Stimulated activated CD4-positive, alpha-beta T cell treated with anti-CD3 and anti-CD28 coated beads, Interleukin-2, amount 100 ng/mL, for 4 hours (primary cell): Measurements from ENCODE around the gene ABI3.

Source experiments
- DNase-seq: peaks from one replicate; pipeline ENCODE4 v3.0.0-alpha.2; 2020; ENCODE audit warnings: low read depth

ABI3 gene

DNA sequence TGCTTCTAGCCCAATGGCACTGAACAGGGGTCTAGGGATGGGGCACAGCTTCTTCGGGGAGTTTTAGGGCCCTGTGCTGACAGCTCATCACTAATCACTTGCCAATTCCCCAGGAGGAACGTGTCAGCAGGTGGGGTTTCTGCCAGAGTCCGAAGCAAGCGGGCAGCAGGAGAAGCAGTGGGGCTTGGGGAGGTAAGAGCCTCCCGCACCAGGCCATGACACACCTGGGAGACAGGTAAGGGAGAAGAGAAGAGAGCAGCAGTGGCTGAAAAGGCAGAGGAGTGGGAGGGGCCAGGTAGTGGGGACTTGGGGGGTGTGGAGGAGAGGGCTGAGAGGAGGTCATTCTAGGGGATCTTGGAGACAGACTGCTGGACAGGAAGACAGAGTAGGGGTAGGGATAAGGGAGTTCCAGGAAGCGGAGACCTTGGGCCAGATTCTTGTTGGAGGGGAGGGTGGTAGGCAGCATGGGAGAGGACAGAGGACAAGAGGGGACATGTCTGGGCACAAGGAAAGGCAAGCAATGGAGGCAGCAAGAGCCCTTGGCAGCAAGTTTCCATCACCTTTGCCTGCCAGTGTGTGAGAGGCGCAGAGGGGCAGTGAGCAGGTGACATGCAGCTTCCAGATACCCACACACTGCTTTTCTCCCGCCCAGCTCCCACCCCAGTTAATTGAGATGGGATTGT is 15.2 kb downstream of the ABI3 start:
- no peak for DNase-seq

DNA sequence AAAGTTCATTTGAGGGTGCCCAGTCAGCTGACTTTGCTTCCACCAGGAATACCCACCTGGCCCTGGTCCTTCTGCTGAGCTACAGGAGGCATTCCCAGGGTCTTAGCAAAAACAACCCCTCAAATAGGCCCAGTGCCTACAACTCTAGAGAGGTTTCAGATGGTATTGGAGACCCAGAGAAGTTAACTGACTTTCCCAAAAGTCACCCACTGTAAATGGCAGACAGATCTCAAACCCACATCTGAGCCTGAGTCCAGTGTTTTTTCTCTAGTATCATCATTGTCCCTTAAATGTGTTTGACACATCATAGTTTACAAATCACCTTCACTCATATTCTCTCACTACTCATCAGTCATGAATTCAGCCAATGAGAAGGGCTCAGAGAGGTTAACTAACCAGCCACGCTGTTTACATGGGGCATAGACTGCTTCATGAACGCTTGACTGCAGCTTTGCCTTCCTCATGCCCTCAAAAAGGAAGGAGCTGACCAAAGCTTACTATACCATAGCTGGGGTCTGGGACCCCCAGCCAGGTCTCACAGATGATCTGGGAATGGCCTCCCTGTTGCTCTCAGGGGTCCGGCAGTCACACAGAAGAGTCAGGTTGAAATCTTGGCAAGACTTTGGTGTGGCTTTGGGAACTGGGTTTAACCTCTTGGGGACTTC is 16.4 kb downstream of the ABI3 start:
- DNase-seq: no peak

DNA sequence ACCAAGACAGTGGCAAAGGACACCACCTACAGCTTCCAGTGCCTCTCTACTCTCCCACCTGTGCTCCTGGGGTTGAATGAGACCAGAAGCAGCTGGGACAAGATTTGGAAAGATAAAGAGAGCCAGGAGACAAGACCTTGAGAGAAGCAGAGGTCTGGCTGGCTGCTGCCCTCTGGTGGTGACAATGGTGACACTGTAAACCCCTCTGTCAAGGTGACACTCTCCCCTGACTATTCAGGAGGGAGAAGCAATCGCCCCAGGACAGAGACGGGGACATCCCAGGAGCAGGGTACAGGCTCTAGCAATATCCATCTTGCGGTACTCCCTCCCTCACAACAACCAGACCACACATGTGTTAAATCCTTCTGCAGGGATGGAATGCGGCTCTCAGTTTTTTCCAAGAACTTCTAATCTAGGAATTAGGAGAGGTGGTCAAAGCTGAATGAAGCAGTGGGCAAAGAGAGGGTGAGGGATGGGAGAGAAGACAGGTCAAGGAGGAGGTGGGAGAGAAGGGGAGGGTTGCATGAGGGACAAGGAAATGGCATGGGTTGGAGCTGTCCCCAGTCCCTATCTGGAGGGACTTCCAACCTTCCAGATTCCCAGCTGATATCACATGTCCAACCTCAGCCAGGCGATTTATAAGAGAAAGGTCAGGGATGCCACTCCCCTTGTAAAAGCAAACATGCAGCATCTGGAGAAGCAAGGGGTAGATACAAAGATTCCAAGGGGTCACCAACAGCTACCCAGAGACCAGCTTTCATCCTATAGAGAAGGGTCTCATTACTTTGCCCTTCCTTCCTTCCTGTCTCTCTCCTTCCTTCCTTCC is 17.1 kb downstream of the ABI3 start:
- DNase-seq: peak; percentile 71

DNA sequence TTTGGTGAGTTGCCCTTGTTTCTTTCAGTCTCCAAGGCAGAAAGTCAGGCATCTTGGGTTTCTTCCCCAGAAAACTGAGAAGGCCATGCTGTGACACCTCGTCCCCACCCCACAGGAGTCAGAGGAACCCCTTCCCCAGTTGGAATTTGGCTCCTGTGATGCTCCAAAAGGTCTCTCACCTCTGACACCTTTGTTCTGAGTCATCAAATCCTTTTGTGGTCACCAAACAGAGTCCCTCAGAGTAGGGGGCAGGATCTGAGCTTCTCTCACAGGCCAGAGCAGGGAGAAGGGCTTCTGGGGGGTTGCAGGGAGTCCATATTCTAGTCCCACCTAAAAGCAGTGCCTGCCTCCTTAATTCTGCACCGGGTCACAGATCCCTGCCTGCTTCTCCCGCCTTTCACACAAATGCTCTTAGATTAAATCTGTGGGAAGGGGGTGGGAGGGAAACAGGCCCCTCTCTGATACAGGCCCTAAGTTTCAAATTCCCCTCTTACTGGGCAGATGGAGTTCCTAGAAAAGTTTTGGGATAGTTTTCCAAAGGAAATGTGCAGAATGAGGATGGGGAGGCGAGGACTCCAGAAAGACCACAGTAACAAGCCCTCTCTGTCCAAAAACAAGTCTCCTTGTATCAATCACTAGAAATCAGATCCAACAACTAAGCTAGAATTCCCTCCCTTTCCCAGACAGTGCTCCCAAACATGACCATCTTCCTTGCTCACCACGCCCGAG is 18.7 kb downstream of the ABI3 start:
- DNase-seq: no peak

DNA sequence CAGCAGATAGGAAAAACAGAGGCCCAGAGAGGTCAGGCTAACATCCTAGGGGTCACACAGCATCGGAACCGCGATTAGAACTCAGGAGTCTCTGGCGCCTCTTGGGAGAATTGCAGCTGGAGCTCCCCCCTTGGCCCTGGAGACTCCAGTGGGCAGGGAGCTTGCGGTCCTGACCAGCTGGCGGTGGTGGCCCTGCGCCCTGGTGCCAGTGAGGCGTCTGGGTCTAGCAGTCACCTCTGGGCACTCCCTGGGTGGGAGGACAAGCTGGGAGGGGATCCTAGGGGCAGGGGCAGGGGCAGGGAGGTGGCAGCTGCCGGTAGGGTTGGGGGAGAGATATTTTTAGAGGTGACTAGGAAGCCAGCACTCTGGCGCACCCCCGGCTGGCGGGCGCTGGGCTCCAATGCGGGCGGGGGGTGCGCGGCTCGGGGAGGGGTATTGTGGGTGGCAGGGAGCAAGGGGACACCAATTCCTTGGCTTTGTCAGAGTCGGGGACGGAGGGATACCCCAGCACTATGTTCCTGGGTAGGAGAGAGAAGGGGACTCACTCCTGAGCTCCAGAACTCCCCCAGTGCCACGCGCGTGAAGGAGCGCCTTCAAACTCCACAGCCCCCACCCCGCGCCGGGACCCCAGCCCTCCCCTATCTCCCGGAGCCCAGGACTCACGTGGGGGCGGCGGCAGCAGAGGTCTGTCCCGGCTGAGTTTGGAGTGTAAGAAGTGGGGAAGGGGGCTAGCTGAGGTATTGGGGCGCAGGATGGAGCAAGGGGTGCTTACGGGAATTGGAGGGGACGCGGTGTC is 19.5 kb downstream of the ABI3 start:
- no peak for DNase-seq

DNA sequence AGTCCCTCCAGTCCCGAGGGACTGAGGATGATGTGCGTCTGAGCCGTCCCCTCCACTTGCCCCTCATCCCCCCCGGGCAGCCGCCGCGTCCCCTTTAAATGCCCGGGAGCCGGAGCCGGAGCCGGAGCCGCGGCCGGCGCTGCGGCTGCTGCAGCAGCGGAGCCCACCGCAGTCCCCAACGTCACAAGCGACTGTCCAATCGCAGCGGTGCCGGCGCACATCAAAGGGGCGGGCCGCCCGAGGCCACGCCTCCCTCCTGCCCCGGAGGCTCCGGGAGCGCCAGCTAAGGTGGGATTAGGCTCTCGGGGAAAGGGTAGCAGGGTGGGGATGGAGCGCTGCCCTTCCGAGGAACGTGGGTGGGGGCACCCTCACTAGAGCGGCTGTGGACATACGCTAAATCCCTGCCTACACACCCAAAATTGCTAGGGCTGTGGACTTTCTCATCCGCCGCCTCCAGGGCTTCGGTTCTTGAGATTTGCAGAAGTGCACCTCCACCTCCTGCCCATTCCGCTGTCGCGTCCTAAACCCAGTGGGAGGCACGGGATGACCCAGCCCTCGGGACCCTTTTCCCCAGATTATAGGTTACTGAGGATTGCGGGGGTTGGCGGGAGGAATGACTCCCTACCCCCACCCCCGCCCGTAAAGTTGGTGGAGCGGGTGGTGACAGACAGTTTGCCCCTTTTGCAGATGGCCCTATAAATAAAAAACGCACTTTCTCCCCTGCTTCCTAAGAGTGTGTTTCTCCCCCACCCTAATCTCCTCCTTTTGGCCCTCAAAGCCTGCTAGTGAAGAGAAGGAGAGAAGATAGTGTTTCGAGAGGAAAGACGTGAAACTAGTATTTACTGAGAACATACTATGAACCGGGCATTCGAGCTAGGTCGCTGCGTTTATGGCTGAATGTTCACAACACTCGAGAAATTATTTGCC is 20.4 kb downstream of the ABI3 start, which contains the start of gene PHOSPHO1:
TSS of gene PHOSPHO1 (minus strand) at position 152 of the 927 bp plus-strand sequence. CDS start 4,096 bp downstream, outside the sequence.
- peak; percentile 79 for DNase-seq

DNA sequence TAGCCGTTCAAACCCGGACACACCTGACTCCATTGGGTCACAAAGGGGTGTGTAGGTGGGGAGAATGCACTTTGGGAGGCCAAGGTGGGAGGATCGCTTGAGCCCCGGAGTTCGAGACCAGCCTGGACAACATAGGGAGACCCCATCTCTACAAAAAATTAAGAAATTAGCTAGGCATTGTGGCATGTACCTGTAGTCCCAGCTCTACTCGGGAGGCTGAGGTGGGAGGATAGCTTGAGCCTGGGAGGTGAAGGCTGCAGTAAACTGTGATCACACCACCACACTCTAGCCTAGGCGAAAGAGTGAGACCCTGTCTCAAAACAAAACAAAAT is 21.0 kb downstream of the ABI3 start:
- DNase-seq: no peak

DNA sequence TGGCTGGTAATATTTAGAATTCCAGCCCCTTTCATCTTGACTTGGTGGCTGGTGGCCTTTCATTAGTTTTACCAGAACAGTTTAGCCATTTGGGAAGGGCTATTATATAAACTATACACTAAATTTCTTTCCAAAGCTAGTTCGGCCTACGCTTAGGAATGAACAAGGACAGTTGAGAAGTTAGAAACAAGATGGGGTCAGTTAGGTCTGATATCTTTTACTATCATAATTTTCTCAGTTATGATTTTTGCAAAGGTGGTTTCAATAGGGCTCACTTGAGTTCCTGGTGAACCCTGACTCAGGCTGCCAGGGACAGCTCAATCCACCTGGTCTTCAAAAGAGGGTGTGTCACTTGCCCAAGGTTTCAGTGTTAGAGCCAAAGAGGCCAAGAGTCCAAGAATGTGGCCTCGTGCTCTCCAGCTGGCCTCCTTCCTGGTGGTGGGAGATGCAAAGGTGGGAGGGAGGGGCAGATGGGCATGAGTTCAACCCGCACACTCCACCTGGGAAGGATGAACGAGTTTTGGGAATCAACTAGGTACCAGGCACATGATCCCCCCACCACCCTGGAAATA is 24.1 kb downstream of the ABI3 start:
- no peak for DNase-seq

DNA sequence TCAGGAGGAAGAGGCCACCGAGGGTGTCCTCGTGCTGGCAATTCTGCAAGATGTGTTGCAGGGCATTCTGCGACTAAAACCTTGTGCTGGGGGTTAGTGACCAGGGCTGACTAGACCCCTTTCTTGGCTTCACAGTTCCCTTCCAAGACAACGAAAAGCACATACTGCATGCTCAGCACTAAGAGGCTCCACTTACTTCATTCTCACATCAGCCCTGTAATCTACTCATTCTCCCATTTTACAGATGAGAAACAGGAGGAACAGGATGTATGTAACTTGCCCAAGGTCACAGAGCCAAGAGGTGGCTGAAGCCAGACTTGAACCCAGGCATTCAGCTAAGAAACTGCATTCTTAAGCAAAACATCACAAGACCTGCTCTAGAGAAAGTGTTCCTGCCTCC is 25.4 kb downstream of the ABI3 start:
- DNase-seq: no peak

DNA sequence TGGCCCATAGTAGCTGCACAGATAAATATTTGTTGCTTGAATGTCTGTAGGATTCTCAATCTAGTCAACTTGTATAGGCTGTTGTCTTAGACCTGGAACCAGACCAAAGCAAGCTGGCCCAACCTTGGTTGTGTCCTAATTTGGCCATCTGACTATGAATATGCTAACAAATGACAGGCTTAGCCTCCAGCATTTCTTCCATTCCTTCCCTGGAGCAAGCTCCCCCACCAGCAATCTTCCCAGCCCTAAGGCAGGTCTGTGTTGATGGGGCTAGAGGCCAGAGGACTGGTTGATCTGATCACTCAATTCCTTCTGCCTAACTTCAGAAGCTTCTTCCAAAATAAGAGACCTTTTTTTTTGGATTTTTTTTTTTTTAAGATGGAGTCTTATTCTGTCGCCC is 29.5 kb downstream of the ABI3 start:
- DNase-seq: no peak

DNA sequence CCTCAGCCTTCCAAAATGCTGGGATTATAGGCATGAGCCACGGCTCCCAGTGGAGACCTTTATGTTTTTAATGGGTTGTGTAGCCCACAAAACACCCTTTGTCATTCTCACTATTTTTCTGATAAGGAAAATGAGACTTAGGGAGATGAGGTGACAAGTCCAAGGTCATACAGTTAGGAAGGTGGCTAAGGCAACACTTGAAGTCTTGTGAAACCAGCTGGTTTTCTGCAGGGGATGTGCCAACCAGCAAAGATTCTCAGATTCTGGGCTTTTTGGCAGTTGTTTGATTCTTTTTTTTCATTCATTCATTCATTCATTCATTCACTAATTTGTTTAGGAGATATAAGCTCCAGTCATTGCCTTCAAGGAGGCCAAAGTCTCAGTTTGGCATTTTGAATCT is 30.1 kb downstream of the ABI3 start:
- DNase-seq: no peak

DNA sequence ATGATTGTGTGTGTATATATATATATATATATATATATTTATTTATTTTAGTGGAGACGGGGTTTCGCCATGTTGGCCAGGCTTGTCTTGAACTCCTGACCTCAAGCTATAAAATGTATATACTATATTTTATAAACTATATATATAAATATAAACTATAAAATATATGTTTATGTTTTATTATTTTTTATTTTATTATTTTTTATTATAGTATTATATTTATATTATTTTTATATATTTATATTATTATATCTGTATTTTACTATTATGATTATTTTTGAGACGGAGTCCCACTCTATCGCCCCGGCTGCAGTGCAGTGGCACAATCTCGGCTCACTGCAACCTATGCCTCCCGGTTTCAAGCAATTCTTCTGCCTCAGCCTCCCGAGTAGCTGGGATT is 30.5 kb downstream of the ABI3 start:
- no peak for DNase-seq

DNA sequence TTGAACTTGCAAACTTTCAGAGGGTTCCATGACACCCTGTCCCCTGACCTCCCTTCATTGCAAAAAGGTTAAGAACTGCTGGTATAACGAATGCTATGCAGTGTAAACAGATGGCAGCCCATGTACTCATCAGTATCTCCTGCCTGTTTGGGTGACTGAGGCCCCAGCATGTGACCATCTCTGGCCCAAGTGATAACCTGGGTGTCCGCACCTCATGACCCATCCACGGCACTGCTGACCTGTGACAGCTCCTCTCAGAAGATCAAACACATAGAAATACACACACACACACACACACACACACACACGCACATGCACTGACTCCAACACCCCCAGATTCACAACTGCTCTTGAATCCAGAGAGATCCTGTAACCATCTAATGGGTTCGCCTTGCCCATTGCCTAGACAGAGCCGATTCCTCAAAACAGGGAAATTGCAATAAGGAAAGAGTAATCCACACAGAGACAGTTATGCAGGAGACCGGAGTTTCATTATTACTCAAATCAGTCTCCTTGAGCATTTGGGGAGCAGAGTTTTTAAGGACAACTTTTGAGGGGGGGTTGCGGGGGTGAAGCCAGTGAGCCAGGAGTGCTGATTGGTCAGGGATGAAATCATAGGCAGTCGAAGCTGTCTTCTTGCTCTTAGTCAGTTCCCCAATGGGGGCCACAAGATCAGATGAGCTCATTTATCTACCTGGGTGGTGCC is 31.3 kb downstream of the ABI3 start:
- DNase-seq: no peak

DNA sequence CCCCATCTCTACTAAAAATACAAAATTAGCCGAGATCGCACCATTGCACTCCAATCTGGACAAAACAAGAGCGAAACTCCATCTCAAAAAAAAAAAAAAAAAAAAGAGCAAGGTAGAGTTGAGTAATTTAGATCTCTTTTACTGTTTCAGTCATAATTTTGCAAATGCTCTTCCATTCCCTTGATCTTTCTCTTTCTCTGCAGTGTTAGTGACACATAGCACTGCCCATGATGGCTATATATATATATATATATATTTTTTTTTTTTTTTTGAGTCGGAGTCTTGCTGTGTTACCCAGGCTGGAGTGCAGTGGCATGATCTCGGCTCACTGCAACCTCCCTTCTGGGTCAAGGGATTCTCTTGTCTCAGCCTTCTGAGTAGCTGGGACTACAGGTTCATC is 32.3 kb downstream of the ABI3 start:
- no peak for DNase-seq

DNA sequence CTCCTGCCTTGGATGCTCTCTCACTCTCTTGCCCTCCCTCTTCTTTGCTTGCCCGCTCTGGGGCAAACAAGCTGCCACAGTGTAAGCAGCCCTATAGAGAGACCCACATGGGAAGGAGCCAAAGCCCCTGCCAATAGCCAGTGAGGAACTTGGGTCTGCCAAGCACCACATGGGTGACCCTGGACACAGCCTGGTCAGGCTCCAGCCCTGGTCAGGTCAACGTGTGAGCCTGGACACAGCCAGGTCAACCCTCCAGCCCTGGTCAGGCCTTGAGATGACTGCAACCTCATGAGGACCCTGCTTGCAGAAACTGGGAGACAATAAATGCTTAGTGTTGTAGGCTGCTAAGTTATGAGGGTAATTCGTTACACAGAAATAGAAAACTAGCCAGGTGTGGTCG is 34.3 kb downstream of the ABI3 start:
- no peak for DNase-seq

DNA sequence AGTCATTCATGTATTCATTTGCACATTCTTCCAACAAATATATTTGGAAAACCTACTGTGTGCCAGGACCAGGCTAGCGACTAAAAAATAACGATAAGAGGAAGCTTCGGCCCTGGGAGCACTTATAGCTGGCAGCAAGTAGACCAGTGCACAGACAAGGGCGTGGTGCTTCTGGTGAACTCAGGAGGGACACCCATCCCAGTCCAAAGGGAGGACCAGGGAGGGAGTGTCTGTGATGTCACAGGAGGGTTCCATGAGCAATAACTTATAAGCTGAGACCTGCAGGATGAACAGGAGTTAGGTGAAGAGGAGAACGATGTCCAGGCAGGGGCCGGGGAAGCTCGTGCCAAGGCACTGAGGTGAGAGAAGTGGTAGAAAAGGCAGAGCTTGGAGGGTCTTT is 37.4 kb downstream of the ABI3 start:
- no peak for DNase-seq

DNA sequence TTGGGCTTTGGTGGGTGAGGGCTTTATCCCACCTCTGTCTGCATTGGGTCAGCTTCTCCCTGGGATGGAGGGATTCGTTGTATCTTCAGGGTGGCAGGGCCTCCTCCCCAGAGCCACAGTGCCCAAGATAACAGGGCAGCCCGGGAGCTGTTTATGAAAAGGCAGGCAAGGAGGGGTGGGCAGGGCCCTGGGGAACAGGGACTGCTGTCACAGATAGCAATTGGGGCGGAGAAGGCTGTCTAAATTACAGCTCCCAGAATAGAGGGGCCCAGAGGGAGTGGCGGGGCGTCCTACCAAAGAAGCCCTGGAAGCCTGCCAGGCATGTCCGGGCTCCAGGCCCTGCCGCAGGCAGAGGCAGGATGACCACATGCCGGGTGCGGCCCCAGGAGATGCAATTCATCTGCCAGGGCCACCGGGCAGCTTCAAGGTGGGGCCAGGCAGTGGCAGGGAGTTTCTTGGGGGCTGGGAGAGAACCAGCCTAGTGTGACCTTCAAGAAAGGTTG is 38.8 kb downstream of the ABI3 start:
- no peak for DNase-seq

DNA sequence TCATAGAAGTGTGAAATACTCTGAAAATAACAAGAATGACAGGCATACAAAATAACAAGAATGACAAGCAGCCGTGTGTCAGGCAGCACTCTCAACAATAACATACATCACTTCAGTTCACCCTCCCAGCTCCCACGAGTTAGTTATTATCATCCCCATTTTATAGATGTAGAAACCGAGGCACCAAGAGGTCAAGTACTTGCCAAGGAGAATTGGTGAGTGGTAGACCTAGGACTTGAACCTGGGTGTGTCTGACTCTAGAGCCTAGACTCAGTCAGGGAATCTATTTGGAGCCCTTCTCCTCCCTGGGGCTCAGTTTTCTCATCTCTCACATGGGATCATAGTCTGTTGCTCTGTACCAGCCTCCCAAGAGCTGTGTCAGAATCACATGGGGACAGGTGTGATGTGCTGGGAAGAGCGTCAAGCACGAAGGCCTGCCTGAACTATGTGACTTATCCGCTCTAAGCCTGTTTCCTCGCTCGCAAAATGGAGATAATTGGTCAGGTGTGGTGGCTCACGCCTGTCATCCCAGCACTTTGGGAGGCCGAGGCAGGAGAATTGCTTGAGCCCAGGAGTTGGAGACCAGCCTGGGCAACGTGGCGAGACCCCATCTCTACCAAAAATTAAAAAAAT is 39.5 kb downstream of the ABI3 start:
- DNase-seq: no peak

DNA sequence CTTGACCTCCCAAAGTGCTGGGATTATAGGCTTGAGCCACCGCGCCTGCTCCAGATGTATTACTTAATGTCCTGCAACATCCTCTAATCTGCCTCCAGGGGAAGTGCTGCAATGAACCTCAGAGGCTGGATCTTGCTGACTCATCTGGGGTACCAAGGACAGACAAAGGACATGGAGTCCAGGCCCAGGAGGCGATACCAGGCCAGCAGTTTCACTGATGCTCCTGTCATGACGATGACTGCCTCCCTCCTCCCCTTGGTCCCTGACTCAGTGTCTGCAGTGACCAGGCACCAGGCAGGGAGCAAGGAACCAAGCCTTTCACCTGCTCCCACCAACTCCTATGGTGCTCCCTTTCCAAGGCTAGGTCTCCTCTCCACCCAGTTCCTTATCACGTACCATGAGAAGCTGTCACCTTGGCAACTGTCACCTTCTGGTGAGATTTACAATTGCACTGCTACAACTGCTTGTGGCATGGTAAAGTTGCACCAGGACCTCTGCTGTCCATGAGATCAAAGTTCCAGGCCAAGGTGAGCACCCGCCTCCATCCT is 41.7 kb downstream of the ABI3 start:
- DNase-seq: no peak
